ENCODE measurements around the gene FRMD5. TPM values are rescaled to one million over a fixed set of nuclear protein-coding genes. Genes with fewer than 3 reads are reported as not detected.

Gene FRMD5
- total RNA-seq, 1 donor from 2014 or later = 7.8 TPM

GRCh38 chr15:43912208-43912607 lies 282.9 kb downstream of the FRMD5 start:
- H3K9me3 Mint-ChIP-seq (ENCODE audit: low read depth) = no peaks in the 10 kb centered on the region
- H3K27me3 Mint-ChIP-seq = no peaks in the 10 kb centered on the region
- no peak overlapping the region for H3K27ac Mint-ChIP-seq
- H3K4me3 Mint-ChIP-seq (ENCODE audit: low read depth) = no peak overlapping the region
- peaks cover 2% of the 10 kb centered on the region for H3K36me3 Mint-ChIP-seq (ENCODE audit: insufficient read depth)
- DNase-seq (ENCODE audit: low spot score, unreplicated experiment) = no peak
- no peaks in the 10 kb centered on the region for H3K4me1 Mint-ChIP-seq (ENCODE audit: low read depth)
- TF ChIP-seq CTCF (IDR thresholded peaks at IDR 0.05; ENCODE audit: unreplicated experiment) = no peak

GRCh38 chr15:43911235-43911781 lies 283.8 kb downstream of the FRMD5 start:
- H3K4me1 Mint-ChIP-seq (ENCODE audit: low read depth) = no peaks in the 10 kb centered on the region
- no peaks in the 10 kb centered on the region for H3K36me3 Mint-ChIP-seq (ENCODE audit: insufficient read depth)
- no peak overlapping the region for H3K27ac Mint-ChIP-seq
- no peak for DNase-seq (ENCODE audit: low spot score, unreplicated experiment)
- no peaks in the 10 kb centered on the region for H3K9me3 Mint-ChIP-seq (ENCODE audit: low read depth)
- no peak for TF ChIP-seq CTCF (IDR thresholded peaks at IDR 0.05; ENCODE audit: unreplicated experiment)
- H3K27me3 Mint-ChIP-seq = no peaks in the 10 kb centered on the region
- no peak overlapping the region for H3K4me3 Mint-ChIP-seq (ENCODE audit: low read depth)

- Mint-ChIP-seq H3K4me1 (ENCODE audit: low read depth) (peaks cover 2% of the 10 kb centered on the region), H3K9me3 (ENCODE audit: low read depth) (no peaks in the 10 kb centered on the region), H3K27me3 (no peaks in the 10 kb centered on the region), H3K27ac (no peak overlapping the region), H3K4me3 (ENCODE audit: low read depth) (no peak overlapping the region), H3K36me3 (ENCODE audit: insufficient read depth) (no peaks in the 10 kb centered on the region)
- no peak for TF ChIP-seq CTCF (IDR thresholded peaks at IDR 0.05; ENCODE audit: unreplicated experiment)
- DNase-seq (ENCODE audit: low spot score, unreplicated experiment) = no peak
Measured at GRCh38 chr15:43908516-43909050, 286.5 kb downstream of the FRMD5 start.

GRCh38 chr15:43905755-43906154 lies 289.3 kb downstream of the FRMD5 start:
- no peak for DNase-seq (ENCODE audit: low spot score, unreplicated experiment)
- Mint-ChIP-seq H3K4me3 (ENCODE audit: low read depth) (no peak overlapping the region), H3K36me3 (ENCODE audit: insufficient read depth) (no peaks in the 10 kb centered on the region), H3K9me3 (ENCODE audit: low read depth) (no peaks in the 10 kb centered on the region), H3K4me1 (ENCODE audit: low read depth) (peaks cover 2% of the 10 kb centered on the region), H3K27ac (no peak overlapping the region), H3K27me3 (no peaks in the 10 kb centered on the region)
- no peak for TF ChIP-seq CTCF (IDR thresholded peaks at IDR 0.05; ENCODE audit: unreplicated experiment)

GRCh38 chr15:43903864-43904290 lies 291.2 kb downstream of the FRMD5 start:
- peak; percentile 69 for DNase-seq (ENCODE audit: low spot score, unreplicated experiment)
- H3K4me3 Mint-ChIP-seq (ENCODE audit: low read depth) = no peak overlapping the region
- no peaks in the 10 kb centered on the region for H3K9me3 Mint-ChIP-seq (ENCODE audit: low read depth)
- no peaks in the 10 kb centered on the region for H3K36me3 Mint-ChIP-seq (ENCODE audit: insufficient read depth)
- peak; percentile 90 for TF ChIP-seq CTCF (IDR thresholded peaks at IDR 0.05; ENCODE audit: unreplicated experiment)
- H3K4me1 Mint-ChIP-seq (ENCODE audit: low read depth) = peaks cover 6% of the 10 kb centered on the region
- H3K27ac Mint-ChIP-seq = peak overlapping the region; percentile 80
- no peaks in the 10 kb centered on the region for H3K27me3 Mint-ChIP-seq
